IMR-90 (cell line): ENCODE data around the gene ATXN1. TPM values are rescaled to one million over a fixed set of nuclear protein-coding genes. Genes with fewer than 3 reads are reported as not detected.

ENCODE experiments used
- ATAC-seq: fragments of 200-7000 bp; cut with Tn5 transposase; 2 replicates; pipeline ENCODE4 v1.9.1; 2020; ENCODE audit warnings: low read depth, mild to moderate bottlenecking, moderate library complexity
- BruUV-seq: library from RNA; stranded (reverse); fragments of 400-500 nt; replicated peaks from 2 replicates; lab custom pipeline; 2021; lab: Mats Ljungman, UMichigan
- CTCF ChIA-PET: fragments of 300-600 bp; formaldehyde crosslinking; extraction: SDS; loops from one replicate; lab custom pipeline; 2021; ENCODE audit warnings: antibody characterized with exemption; lab: Yijun Ruan, JAX
- POLR2A ChIA-PET: fragments of 300-600 bp; sonication (Branson Sonifier 250); formaldehyde crosslinking; loops from one replicate; lab custom pipeline; 2022; ENCODE audit warnings: antibody characterized with exemption; ENCODE audit not compliant: unreplicated experiment; lab: Charles Lee
- DNase-seq: peaks from one replicate; pipeline ENCODE4 v3.0.0; 2013
- H2AFZ ChIP-seq: replicated peaks from 2 replicates; pipeline ENCODE3; 2013; ENCODE audit warnings: low read length, mild to moderate bottlenecking; ENCODE audit not compliant: poor library complexity
- H2AK5ac ChIP-seq: 2 replicates; pipeline ENCODE4 v1.6.1; 2013; ENCODE audit warnings: low read depth, low read length, inconsistent platforms
- H2AK9ac ChIP-seq: replicated peaks from 2 replicates; pipeline ENCODE3; 2013; ENCODE audit warnings: mild to moderate bottlenecking, low read depth, low read length, moderate library complexity; ENCODE audit not compliant: poor library complexity
- H2BK120ac ChIP-seq: 2 replicates; pipeline ENCODE4 v1.6.1; 2013; ENCODE audit warnings: low read depth, low read length, inconsistent platforms
- H2BK15ac ChIP-seq: 3 replicates; pipeline ENCODE4 v1.6.1; 2013; ENCODE audit warnings: low read depth, low read length, inconsistent platforms
- H2BK20ac ChIP-seq: 2 replicates; pipeline ENCODE4 v1.6.1; 2013; ENCODE audit warnings: low read depth, mild to moderate bottlenecking, inconsistent platforms, low read length, moderate library complexity
- H2BK5ac ChIP-seq: 2 replicates; pipeline ENCODE4 v1.6.1; 2013; ENCODE audit warnings: mild to moderate bottlenecking, low read depth, low read length, inconsistent platforms; ENCODE audit not compliant: poor library complexity, severe bottlenecking
- H3K14ac ChIP-seq: replicated peaks from 2 replicates; pipeline ENCODE4 v1.6.1; 2013; ENCODE audit warnings: low read depth, low read length, inconsistent platforms
- H3K18ac ChIP-seq: 2 replicates; pipeline ENCODE4 v1.6.1; 2013; ENCODE audit warnings: low read depth, low read length, control low read depth
- H3K23ac ChIP-seq: 2 replicates; pipeline ENCODE4 v1.6.1; 2013; ENCODE audit warnings: low read depth, low read length, inconsistent platforms
- H3K27ac ChIP-seq: 2 replicates; pipeline ENCODE4 v1.5.1; 2013; ENCODE audit warnings: mild to moderate bottlenecking, control low read depth, low read length; ENCODE audit not compliant: insufficient read depth
- H3K27me3 ChIP-seq: 2 replicates; pipeline ENCODE4 v1.6.1; 2013; ENCODE audit warnings: low read length; ENCODE audit not compliant: control insufficient read depth, insufficient read depth
- H3K36me3 ChIP-seq: 2 replicates; pipeline ENCODE4 v1.6.1; 2013; ENCODE audit warnings: low read length, mixed read lengths; ENCODE audit not compliant: control insufficient read depth, insufficient read depth
- H3K4ac ChIP-seq: 2 replicates; pipeline ENCODE4 v1.6.1; 2013; ENCODE audit warnings: low read depth, low read length, inconsistent platforms
- H3K4me1 ChIP-seq: 2 replicates; pipeline ENCODE4 v1.6.1; 2013; ENCODE audit warnings: low read length, mixed read lengths; ENCODE audit not compliant: control insufficient read depth, insufficient read depth
- H3K4me2 ChIP-seq: 2 replicates; pipeline ENCODE4 v1.6.1; 2013; ENCODE audit warnings: low read depth, mild to moderate bottlenecking, control low read depth, low read length, moderate library complexity
- H3K4me3 ChIP-seq: 2 replicates; pipeline ENCODE4 v1.5.1; 2013; ENCODE audit warnings: low read depth, mild to moderate bottlenecking, control low read depth, low read length, moderate library complexity; ENCODE audit not compliant: insufficient read depth
- H3K56ac ChIP-seq: 2 replicates; pipeline ENCODE4 v1.6.1; 2013; ENCODE audit warnings: low read length, inconsistent platforms; ENCODE audit not compliant: insufficient read depth; ENCODE audit errors: extremely low read depth
- H3K79me1 ChIP-seq, 2 experiments: 2 replicates each; pipeline ENCODE4 v1.6.1; 2013; ENCODE audit warnings: low read length in 2 of 2, inconsistent platforms in 1 of 2, low read depth in 1 of 2
- H3K9ac ChIP-seq: 2 replicates; pipeline ENCODE4 v1.6.1; 2013; ENCODE audit warnings: low read depth, low read length, control low read depth
- H3K9me1 ChIP-seq: 2 replicates; pipeline ENCODE4 v1.6.1; 2013; ENCODE audit warnings: low read length, inconsistent platforms; ENCODE audit not compliant: insufficient read depth
- H3K9me3 ChIP-seq: 2 replicates; pipeline ENCODE4 v1.6.1; 2013; ENCODE audit warnings: low read length; ENCODE audit not compliant: control insufficient read depth, insufficient read depth
- H4K20me1 ChIP-seq: 2 replicates; pipeline ENCODE4 v1.6.1; 2013; ENCODE audit warnings: low read length, inconsistent platforms; ENCODE audit not compliant: insufficient read depth
- H4K5ac ChIP-seq: 2 replicates; pipeline ENCODE4 v1.6.1; 2013; ENCODE audit warnings: mild to moderate bottlenecking, low read depth, low read length, control low read depth
- H4K8ac ChIP-seq, 2 experiments: 2 replicates each; pipeline ENCODE4 v1.6.1; 2013; ENCODE audit warnings: low read depth in 2 of 2, low read length in 2 of 2, control low read depth in 1 of 2, inconsistent platforms in 1 of 2
- H4K91ac ChIP-seq: 2 replicates; pipeline ENCODE4 v1.6.1; 2013; ENCODE audit warnings: low read depth, low read length, inconsistent platforms; ENCODE audit not compliant: insufficient read depth
- BHLHE40 ChIP-seq: fragments of 150-350 bp; IDR thresholded peaks from 2 replicates; pipeline ENCODE4 v1.6.1; 2016; ENCODE audit warnings: mild to moderate bottlenecking, low read depth, low read length
- CHD1 ChIP-seq: IDR thresholded peaks from 2 replicates; pipeline ENCODE4 v1.6.1; 2012; ENCODE audit warnings: low read depth, low read length, improper control_type of control experiment
- CTCF ChIP-seq: conservative IDR thresholded peaks from 2 replicates; pipeline ENCODE4 v1.5.1; 2012; ENCODE audit warnings: mild to moderate bottlenecking, low read depth, low read length, improper control_type of control experiment
- ELK1 ChIP-seq: fragments of 150-350 bp; IDR thresholded peaks from 2 replicates; pipeline ENCODE4 v1.6.1; 2016; ENCODE audit warnings: low read depth, mild to moderate bottlenecking, low read length, moderate library complexity, borderline replicate concordance
- FOS ChIP-seq: fragments of 150-350 bp; IDR thresholded peaks from 2 replicates; pipeline ENCODE4 v1.6.1; 2016; ENCODE audit warnings: low read depth, low read length
- MAFK ChIP-seq: IDR thresholded peaks from 2 replicates; pipeline ENCODE4 v1.6.1; 2012; ENCODE audit warnings: low read depth, low read length, improper control_type of control experiment
- MAZ ChIP-seq: IDR thresholded peaks from 2 replicates; pipeline ENCODE4 v1.6.1; 2012; ENCODE audit warnings: low read depth, mild to moderate bottlenecking, low read length, improper control_type of control experiment, moderate library complexity, borderline replicate concordance
- MXI1 ChIP-seq: IDR thresholded peaks from 2 replicates; pipeline ENCODE4 v1.6.1; 2012; ENCODE audit warnings: low read depth, mild to moderate bottlenecking, low read length, moderate library complexity, borderline replicate concordance
- POLR2A ChIP-seq: IDR thresholded peaks from 2 replicates; pipeline ENCODE4 v1.6.1; 2012; ENCODE audit warnings: mild to moderate bottlenecking, low read depth, low read length
- RAD21 ChIP-seq: IDR thresholded peaks from 2 replicates; pipeline ENCODE4 v1.6.1; 2012; ENCODE audit warnings: low read length, improper control_type of control experiment
- RCOR1 ChIP-seq: IDR thresholded peaks from 2 replicates; pipeline ENCODE4 v1.6.1; 2012; ENCODE audit warnings: mild to moderate bottlenecking, low read length, improper control_type of control experiment; ENCODE audit not compliant: insufficient replicate concordance
- RFX5 ChIP-seq: IDR thresholded peaks from 2 replicates; pipeline ENCODE4 v1.8.0; 2012; ENCODE audit warnings: low read depth, mild to moderate bottlenecking, low read length, moderate library complexity
- SMC3 ChIP-seq: fragments of 150-350 bp; IDR thresholded peaks from 2 replicates; pipeline ENCODE4 v1.6.1; 2016; ENCODE audit warnings: low read depth, mild to moderate bottlenecking, antibody characterized with exemption, low read length, moderate library complexity
- WGBS, 2 experiments: methylation state at CpG; one replicate each; pipeline versions ENCODE4 v1.1.5 to v1.1.7; 2013; ENCODE audit warnings: missing lambda C conversion rate in 2 of 2; ENCODE audit not compliant: insufficient read length in 1 of 2; ENCODE audit errors: extremely low coverage in 2 of 2; 5-methylcytosine and 5-hydroxymethylcytosine counted together
- dilution Hi-C: fragments of 300-500 bp; cut with HindIII; formaldehyde crosslinking; loops from one replicate; pipeline ENCODE4 v1.14.3; 2018; ENCODE audit warnings: low sequenced_read_pairs; ENCODE audit not compliant: unreplicated experiment
- in situ Hi-C: fragments of 300-500 bp; cut with MboI; formaldehyde crosslinking; loops from 3 replicates; pipeline ENCODE4 v1.14.3; 2019; ENCODE audit warnings: low sequenced_read_pairs, inconsistent platforms, mixed read lengths
- intact Hi-C: fragments of 100-400 bp; cut with micrococcal nuclease; formaldehyde crosslinking; loops from 2 replicates; pipeline ENCODE4 v1.10.0; 2022
- polyA plus RNA-seq, 3 experiments: library from polyadenylated mRNA; depleted of rRNA; stranded (reverse); fragments of >200 nt; gene quantifications; 2 replicates each; pipeline ENCODE4 v1.2.3, GENCODE V29; 2012; ENCODE audit warnings: low replicate concordance in 1 of 3
- total RNA-seq: library from RNA; depleted of rRNA; stranded (reverse); fragments of >200 nt; gene quantifications from 2 replicates; pipeline ENCODE4 v1.2.3, GENCODE V29; 2012

ATXN1 gene
- total and polyA plus RNA-seq, 2 of the 4 experiments (the other 2 are of a cell fraction) = 7.3 to 11.1 TPM

GRCh38 chr6:16292942-16293341 lies 468.3 kb downstream of the ATXN1 start:
- H4K8ac ChIP-seq = no peak overlapping the region
- no TSS peak for BruUV-seq
- no peak overlapping the region for H2BK20ac ChIP-seq
- H3K9me3 ChIP-seq = no peaks in the 10 kb centered on the region
- no peak overlapping the region for H4K5ac ChIP-seq
- no peak overlapping the region for H2BK15ac ChIP-seq
- H3K27ac ChIP-seq = no peak overlapping the region
- CTCF ChIA-PET = no interaction called here
- no peak overlapping the region for H3K4me3 ChIP-seq
- in situ Hi-C loops = no loop called here
- H4K91ac ChIP-seq = no peak overlapping the region
- TF ChIP-seq POLR2A (no peak), RCOR1 (no peak), MAZ (no peak), MAFK (no peak), RAD21 (no peak), RFX5 (no peak), CHD1 (no peak), ELK1 (no peak), CTCF (no peak), BHLHE40 (no peak), SMC3 (no peak), MXI1 (no peak), FOS (no peak)
- DNase-seq (no peak), ATAC-seq (no peak)
- no peak overlapping the region for H3K23ac ChIP-seq
- H3K4me1 ChIP-seq = no peaks in the 10 kb centered on the region
- H3K56ac ChIP-seq = no peak overlapping the region
- no peak overlapping the region for H3K14ac ChIP-seq
- H3K4ac ChIP-seq = no peak overlapping the region
- no peaks in the 10 kb centered on the region for H4K20me1 ChIP-seq
- no peaks in the 10 kb centered on the region for H3K79me1 ChIP-seq
- intact Hi-C loops = no loop called here
- H3K27me3 ChIP-seq = no peaks in the 10 kb centered on the region
- no peak overlapping the region for H2BK120ac ChIP-seq
- H2AFZ ChIP-seq = no peak overlapping the region
- H3K9me1 ChIP-seq = no peaks in the 10 kb centered on the region; the same call in 1 of the 2 replicates
- POLR2A ChIA-PET = no interaction called here
- H3K9ac ChIP-seq = no peak overlapping the region
- 87% methylated on average over 3 of the region's 8 CpGs; no CpG with 5 or more reads in 1 of the 2 experiments for WGBS, 2 experiments
- H3K4me2 ChIP-seq = no peak overlapping the region
- H2BK5ac ChIP-seq = no peak overlapping the region
- no peak overlapping the region for H2AK9ac ChIP-seq
- H3K36me3 ChIP-seq = 0 out of 2 replicates have a peak, but pooled peaks cover under 1% of the 10 kb centered on the region
- no peak overlapping the region for H3K18ac ChIP-seq
- no peak overlapping the region for H2AK5ac ChIP-seq
- dilution Hi-C loops = no loop called here
